ENCODE results near the gene STK25. TPM values are rescaled to one million over a fixed set of nuclear protein-coding genes. Genes with fewer than 3 reads are reported as not detected.
"Not testable (repeated sequence)": the region's sequence is repeated elsewhere in the genome, so short reads cannot be mapped to it uniquely, and the experiment has no call there.

The STK25 gene
- total and polyA plus RNA-seq, 10 of the 15 experiments (the other 5 are each of a cell fraction or from before 2014, with no cell fraction given): 6.0 to 154 (median 89.3) TPM

DNA sequence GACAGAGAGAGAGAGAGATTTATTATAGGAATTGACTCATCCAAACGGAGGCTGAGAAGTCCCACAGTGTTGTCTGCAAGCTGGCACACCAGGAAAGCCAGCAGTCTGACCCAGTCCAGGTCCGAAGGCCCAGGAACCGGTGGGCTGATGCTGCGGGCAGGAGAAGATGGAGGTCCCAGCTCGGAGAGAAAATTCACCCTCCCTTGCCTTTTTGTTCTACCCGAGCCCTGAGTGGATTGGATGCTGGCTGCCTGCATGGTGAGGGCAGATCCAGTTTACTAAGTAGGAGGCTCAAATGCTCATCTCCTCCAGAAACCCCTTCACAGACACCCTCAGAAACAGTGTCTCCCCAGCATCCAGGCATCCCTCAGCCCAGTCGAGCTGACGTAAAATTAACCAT is 22.2 kb upstream of the STK25 start (continued):
- TF ChIP-seq, protein P1, sequence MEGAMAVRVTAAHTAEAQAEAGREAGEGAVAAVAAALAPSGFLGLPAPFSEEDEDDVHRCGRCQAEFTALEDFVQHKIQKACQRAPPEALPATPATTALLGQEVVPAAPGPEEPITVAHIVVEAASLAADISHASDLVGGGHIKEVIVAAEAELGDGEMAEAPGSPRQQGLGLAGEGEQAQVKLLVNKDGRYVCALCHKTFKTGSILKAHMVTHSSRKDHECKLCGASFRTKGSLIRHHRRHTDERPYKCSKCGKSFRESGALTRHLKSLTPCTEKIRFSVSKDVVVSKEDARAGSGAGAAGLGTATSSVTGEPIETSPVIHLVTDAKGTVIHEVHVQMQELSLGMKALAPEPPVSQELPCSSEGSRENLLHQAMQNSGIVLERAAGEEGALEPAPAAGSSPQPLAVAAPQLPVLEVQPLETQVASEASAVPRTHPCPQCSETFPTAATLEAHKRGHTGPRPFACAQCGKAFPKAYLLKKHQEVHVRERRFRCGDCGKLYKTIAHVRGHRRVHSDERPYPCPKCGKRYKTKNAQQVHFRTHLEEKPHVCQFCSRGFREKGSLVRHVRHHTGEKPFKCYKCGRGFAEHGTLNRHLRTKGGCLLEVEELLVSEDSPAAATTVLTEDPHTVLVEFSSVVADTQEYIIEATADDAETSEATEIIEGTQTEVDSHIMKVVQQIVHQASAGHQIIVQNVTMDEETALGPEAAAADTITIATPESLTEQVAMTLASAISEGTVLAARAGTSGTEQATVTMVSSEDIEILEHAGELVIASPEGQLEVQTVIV (IDR thresholded peaks at IDR 0.05; ENCODE audit: borderline replicate concordance, partially characterized antibody): no peak
- TF ChIP-seq RB1 (IDR thresholded peaks at IDR 0.05; ENCODE audit: borderline replicate concordance) (no peak), TCF7 (IDR thresholded peaks at IDR 0.05; ENCODE audit: borderline replicate concordance) (no peak), JUNB (IDR thresholded peaks at IDR 0.05) (no peak), NR2C1 (IDR thresholded peaks at IDR 0.05) (no peak), TCF3 (IDR thresholded peaks at IDR 0.05; ENCODE audit: borderline replicate concordance, insufficient read depth, low read depth, low read length) (no peak), SUPT20H (IDR thresholded peaks at IDR 0.05; ENCODE audit: borderline replicate concordance, control insufficient read depth, low read depth, low read length) (no peak)
- TF ChIP-seq, protein P2, sequence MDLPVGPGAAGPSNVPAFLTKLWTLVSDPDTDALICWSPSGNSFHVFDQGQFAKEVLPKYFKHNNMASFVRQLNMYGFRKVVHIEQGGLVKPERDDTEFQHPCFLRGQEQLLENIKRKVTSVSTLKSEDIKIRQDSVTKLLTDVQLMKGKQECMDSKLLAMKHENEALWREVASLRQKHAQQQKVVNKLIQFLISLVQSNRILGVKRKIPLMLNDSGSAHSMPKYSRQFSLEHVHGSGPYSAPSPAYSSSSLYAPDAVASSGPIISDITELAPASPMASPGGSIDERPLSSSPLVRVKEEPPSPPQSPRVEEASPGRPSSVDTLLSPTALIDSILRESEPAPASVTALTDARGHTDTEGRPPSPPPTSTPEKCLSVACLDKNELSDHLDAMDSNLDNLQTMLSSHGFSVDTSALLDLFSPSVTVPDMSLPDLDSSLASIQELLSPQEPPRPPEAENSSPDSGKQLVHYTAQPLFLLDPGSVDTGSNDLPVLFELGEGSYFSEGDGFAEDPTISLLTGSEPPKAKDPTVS (IDR thresholded peaks at IDR 0.05; ENCODE audit: low read depth, low read length): no peak

DNA sequence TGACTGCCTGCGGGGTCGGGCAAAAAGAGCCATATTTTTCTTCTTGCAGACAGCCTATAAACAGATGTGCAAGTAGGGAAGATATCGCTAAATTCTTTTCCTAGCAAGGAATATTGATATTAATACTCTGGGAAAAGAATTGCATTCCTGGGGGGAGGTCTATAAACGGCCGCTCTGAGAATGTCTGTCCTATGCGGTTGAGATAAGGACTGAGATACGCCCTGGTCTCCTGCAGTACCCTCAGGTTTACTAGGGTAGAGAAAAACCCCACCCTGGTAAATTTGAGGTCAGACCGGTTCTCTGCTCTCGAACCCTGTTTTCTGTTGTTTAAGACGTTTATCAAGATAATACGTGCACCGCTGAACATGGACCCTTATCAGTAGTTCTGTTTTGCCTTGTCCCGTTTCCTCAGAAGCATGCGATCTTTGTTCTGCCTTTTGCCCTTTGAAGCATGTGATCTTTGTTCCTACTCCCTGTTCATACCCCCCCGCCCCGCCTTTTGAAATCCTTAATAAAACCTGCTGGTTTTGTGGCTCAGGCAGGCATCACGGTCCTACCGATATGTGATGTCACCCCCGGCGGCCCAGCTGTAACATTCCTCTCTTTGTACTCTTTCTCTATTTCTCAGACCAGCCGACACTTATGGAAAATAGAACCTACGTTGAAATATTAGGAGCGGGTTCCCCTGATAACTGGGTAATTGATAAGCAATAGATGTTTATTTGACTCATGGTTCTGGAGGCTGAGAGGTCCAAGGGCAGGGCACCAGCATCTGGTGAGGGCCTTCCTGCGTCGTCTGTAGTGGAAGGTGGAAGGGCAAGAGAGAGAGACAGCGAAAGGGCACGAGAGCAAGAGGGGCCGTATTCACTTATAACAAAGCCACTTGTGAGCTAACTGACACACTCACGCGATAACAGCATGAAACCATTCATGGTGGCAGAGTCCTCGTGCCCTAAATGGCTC is 17.7 kb upstream of the STK25 start:
- WGBS (ENCODE audit: insufficient coverage, insufficient replicate concordance, low lambda C conversion rate, missing lambda C conversion rate): 72% methylated on average over 31 of the region's 31 CpGs
- SMC1A ChIA-PET (ENCODE audit: uncharacterized antibody, unreplicated experiment): interaction anchor here (0.6 to 1.4 kb wide), 2 partner anchors 8 to 554 kb away, joined by 3 read pairs; no protein-coding TSS in a partner anchor
- CTCF ChIA-PET: not testable (repeated sequence)

More for the DNA sequence above, 17.7 kb upstream of the STK25 start:
- DNase-seq (ENCODE audit: low read depth, low spot score); H3K36me3 ChIP-seq (ENCODE audit: control insufficient read depth in 2 of 2, insufficient read depth in 2 of 2, low read length in 1 of 2); H3K79me2 ChIP-seq (ENCODE audit: control insufficient read depth, insufficient read depth, low read length); H3K27ac ChIP-seq (ENCODE audit: control insufficient read depth, insufficient read depth); H3K4me2 ChIP-seq (ENCODE audit: control insufficient read depth, insufficient read depth); H3K27me3 ChIP-seq (replicated peaks in 1 of 2; ENCODE audit: control insufficient read depth in 2 of 2, insufficient read depth in 2 of 2, low read length in 1 of 2); intact Hi-C loops (cut with micrococcal nuclease; ENCODE audit: unreplicated experiment); FAIRE-seq; H3K4me3 ChIP-seq; H2AFZ ChIP-seq (ENCODE audit: control insufficient read depth, low read depth, low read length); H4K20me1 ChIP-seq (ENCODE audit: control insufficient read depth, insufficient read depth); RAD21 ChIA-PET (ENCODE audit: unreplicated experiment); POLR2A ChIA-PET; H3K9me3 ChIP-seq (replicated peaks; ENCODE audit: control insufficient read depth, insufficient read depth, low read length); H3K4me1 ChIP-seq (ENCODE audit: control insufficient read depth, insufficient read depth, low read length); BruUV-seq (replicated peaks); in situ Hi-C loops (cut with MboI); ATAC-seq; H3K9ac ChIP-seq (ENCODE audit: control insufficient read depth, insufficient read depth, low read length): not testable (repeated sequence)
